Osteoblast (primary cell): ENCODE results near the gene TMIE. TPM values are rescaled to one million over a fixed set of nuclear protein-coding genes. Genes with fewer than 3 reads are reported as not detected.
"Not testable (repeated sequence)": the region's sequence is repeated elsewhere in the genome, so short reads cannot be mapped to it uniquely, and the experiment has no call there.

Source experiments
- DNase-seq: peaks from one replicate; pipeline ENCODE4 v3.0.0; 2011; ENCODE audit warnings: low spot score, mixed read lengths; ENCODE audit not compliant: insufficient read length; ENCODE audit errors: missing footprints
- H2AFZ ChIP-seq: 2 replicates; pipeline ENCODE4 v1.6.0; 2011; ENCODE audit warnings: mild to moderate bottlenecking, low read length
- H3K27ac ChIP-seq: 2 replicates; pipeline ENCODE4 v1.5.1; 2011; ENCODE audit warnings: mild to moderate bottlenecking, low read depth, low read length, moderate library complexity
- H3K27me3 ChIP-seq: 2 replicates; pipeline ENCODE4 v1.6.0; 2012; ENCODE audit warnings: mild to moderate bottlenecking, control low read depth, inconsistent platforms, low read length, moderate library complexity; ENCODE audit not compliant: insufficient read depth
- H3K36me3 ChIP-seq: 2 replicates; pipeline ENCODE4 v1.5.1; 2011; ENCODE audit warnings: mild to moderate bottlenecking, low read length, control low read depth, moderate library complexity; ENCODE audit not compliant: insufficient read depth
- H3K4me1 ChIP-seq: 2 replicates; pipeline ENCODE4 v1.5.1; 2011; ENCODE audit warnings: mild to moderate bottlenecking, low read length, control low read depth, moderate library complexity; ENCODE audit not compliant: insufficient read depth
- H3K4me2 ChIP-seq: 2 replicates; pipeline ENCODE4 v1.6.0; 2011; ENCODE audit warnings: mild to moderate bottlenecking, low read length; ENCODE audit not compliant: insufficient read depth
- H3K4me3 ChIP-seq: fragments of 200-600 bp; sonication (generic); 3 replicates; pipeline ENCODE4 v1.5.1; 2012; ENCODE audit warnings: mild to moderate bottlenecking, low read length, inconsistent platforms; ENCODE audit not compliant: insufficient read depth
- H3K79me2 ChIP-seq: 2 replicates; pipeline ENCODE4 v1.6.0; 2012; ENCODE audit warnings: mild to moderate bottlenecking, low read length, control low read depth, inconsistent platforms; ENCODE audit not compliant: insufficient read depth
- H3K9me3 ChIP-seq: 2 replicates; pipeline ENCODE4 v1.5.1; 2011; ENCODE audit warnings: low read depth, low read length, control low read depth
- H4K20me1 ChIP-seq: 2 replicates; pipeline ENCODE4 v1.6.0; 2012; ENCODE audit warnings: mild to moderate bottlenecking, low read length, control low read depth; ENCODE audit not compliant: insufficient read depth
- CTCF ChIP-seq: IDR thresholded peaks from 2 replicates; pipeline ENCODE4 v1.5.1; 2011; ENCODE audit warnings: mild to moderate bottlenecking, low read depth, low read length, moderate library complexity; ENCODE audit errors: extremely low read depth
- total RNA-seq: library from RNA; depleted of rRNA; stranded (reverse); fragments of >200 nt; gene quantifications from 2 replicates; pipeline ENCODE4 v1.2.3, GENCODE V29; 2012

TMIE gene
- total RNA-seq, 1 donor = under 0.01 TPM

GRCh38 chr3:46748170-46748569, 47.0 kb downstream of the TMIE start:
- H3K4me2 ChIP-seq = no peak overlapping the region
- no peak overlapping the region for H2AFZ ChIP-seq
- H3K36me3 ChIP-seq = no peaks in the 10 kb centered on the region
- no peaks in the 10 kb centered on the region for H3K79me2 ChIP-seq
- no peaks in the 10 kb centered on the region for H3K4me1 ChIP-seq
- no peaks in the 10 kb centered on the region for H4K20me1 ChIP-seq
- H3K4me3 ChIP-seq = no peak overlapping the region
- H3K27me3 ChIP-seq = peaks cover 20% of the 10 kb centered on the region
- DNase-seq = no peak
- no peak overlapping the region for H3K27ac ChIP-seq
- no peaks in the 10 kb centered on the region for H3K9me3 ChIP-seq
- TF ChIP-seq CTCF = no peak

- H4K20me1 ChIP-seq = no peaks in the 10 kb centered on the region
- H3K27me3 ChIP-seq = peaks cover 20% of the 10 kb centered on the region
- H3K36me3 ChIP-seq = no peaks in the 10 kb centered on the region
- TF ChIP-seq CTCF = no peak
- DNase-seq = no peak
- no peaks in the 10 kb centered on the region for H3K9me3 ChIP-seq
- no peaks in the 10 kb centered on the region for H3K4me1 ChIP-seq
- H3K27ac ChIP-seq = no peak overlapping the region
- no peaks in the 10 kb centered on the region for H3K79me2 ChIP-seq
- H2AFZ ChIP-seq = no peak overlapping the region
- no peak overlapping the region for H3K4me2 ChIP-seq
- H3K4me3 ChIP-seq = no peak overlapping the region
These were observed 47.9 kb downstream of the TMIE start for GRCh38 chr3:46749129-46749528.

- no peak overlapping the region for H2AFZ ChIP-seq
- TF ChIP-seq CTCF = no peak
- H3K36me3 ChIP-seq = no peaks in the 10 kb centered on the region
- H3K27me3 ChIP-seq = peaks cover 20% of the 10 kb centered on the region
- no peaks in the 10 kb centered on the region for H3K79me2 ChIP-seq
- no peaks in the 10 kb centered on the region for H3K4me1 ChIP-seq
- no peak overlapping the region for H3K27ac ChIP-seq
- no peak overlapping the region for H3K4me3 ChIP-seq
- no peak for DNase-seq
- no peak overlapping the region for H3K4me2 ChIP-seq
- no peaks in the 10 kb centered on the region for H3K9me3 ChIP-seq
- H4K20me1 ChIP-seq = no peaks in the 10 kb centered on the region
These were observed 49.4 kb downstream of the TMIE start for GRCh38 chr3:46750555-46751038.

GRCh38 chr3:46753127-46753526, 51.9 kb downstream of the TMIE start:
- not testable (repeated sequence) for H3K79me2 ChIP-seq, H3K36me3 ChIP-seq, H3K4me3 ChIP-seq, H3K4me2 ChIP-seq, H3K9me3 ChIP-seq, DNase-seq, H3K4me1 ChIP-seq, H4K20me1 ChIP-seq, H2AFZ ChIP-seq, H3K27ac ChIP-seq
- peaks cover 15% of the 10 kb centered on the region for H3K27me3 ChIP-seq

GRCh38 chr3:46755646-46756045, 54.5 kb downstream of the TMIE start:
- H3K4me1 ChIP-seq = no peaks in the 10 kb centered on the region
- no peak for TF ChIP-seq CTCF

More at GRCh38 chr3:46755646-46756045, 54.5 kb downstream of the TMIE start:
- Histone ChIP-seq H3K9me3 (no peaks in the 10 kb centered on the region), H4K20me1 (no peaks in the 10 kb centered on the region), H3K4me3 (no peak overlapping the region), H3K27ac (no peak overlapping the region), H3K79me2 (no peaks in the 10 kb centered on the region), H3K4me2 (no peak overlapping the region), H3K36me3 (no peaks in the 10 kb centered on the region), H2AFZ (no peak overlapping the region), H3K27me3 (peaks cover 14% of the 10 kb centered on the region)
- no peak for DNase-seq
